ENCODE data around the gene ARHGAP29. TPM values are rescaled to one million over a fixed set of nuclear protein-coding genes. Genes with fewer than 3 reads are reported as not detected.
A peak's percentile ranks its signal among the peaks of the same experiment; 100 is the strongest.

ARHGAP29 gene
- total RNA-seq, 1 donor from 2014 or later, result 285 TPM

DNA sequence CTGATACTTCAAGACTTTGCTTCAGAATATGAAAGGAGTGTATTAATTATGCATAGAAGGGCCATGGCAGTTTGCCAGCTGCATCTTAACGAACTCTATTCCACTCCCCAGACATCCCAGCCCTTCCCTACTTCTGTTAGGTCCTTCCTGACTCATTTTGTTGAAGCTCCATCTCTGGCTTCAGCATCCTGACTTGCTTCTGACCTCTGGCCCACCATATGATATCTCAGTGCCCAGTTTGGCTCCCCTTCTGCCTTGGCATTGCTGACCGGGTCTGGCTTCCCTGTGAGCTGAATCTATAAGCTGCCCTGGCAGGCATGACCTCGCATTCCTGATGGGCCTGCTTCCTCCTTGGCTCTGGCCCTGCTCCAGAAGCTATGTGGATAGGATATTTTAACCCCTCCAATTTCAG, 27.6 kb upstream of the ARHGAP29 start:
- no peak for DNase-seq (ENCODE audit: low read depth)

DNA sequence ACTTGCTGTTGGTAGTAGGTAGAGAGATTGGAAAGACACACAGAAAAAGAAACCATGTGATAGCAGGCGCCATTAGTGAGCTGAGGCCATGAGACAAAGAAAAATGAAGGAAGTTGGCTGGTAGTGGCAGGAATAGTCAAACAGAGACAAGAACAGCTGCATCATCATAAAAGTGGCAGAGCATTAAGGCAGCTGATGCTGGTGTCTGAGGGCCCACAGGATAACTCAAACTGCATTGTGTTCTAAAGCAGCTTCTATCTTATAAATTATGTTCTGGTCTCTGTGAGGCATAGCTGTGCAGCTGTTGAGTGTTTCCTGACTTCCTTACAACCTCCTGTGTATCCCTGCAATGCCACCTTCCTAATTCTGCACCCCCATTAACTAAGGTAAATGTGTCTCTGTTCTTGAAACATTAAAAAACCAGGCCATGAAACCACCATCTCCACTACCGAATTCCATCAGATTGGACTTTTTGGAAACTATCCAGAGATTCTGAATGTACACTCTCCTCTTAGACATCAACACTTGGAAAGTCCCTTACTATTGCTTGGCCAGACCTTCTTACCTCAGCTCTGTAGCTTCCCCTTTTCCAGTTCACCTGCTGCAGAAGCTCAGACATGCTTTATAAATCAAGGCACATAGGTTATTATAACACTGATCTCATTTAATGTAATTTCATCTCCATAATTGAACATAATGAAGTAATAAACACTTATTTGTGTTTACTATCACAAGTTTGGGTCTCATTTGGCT, 23.4 kb upstream of the ARHGAP29 start:
- DNase-seq (ENCODE audit: low read depth), result no peak

GRCh38 chr1:94259635-94260289, 22.4 kb upstream of the ARHGAP29 start:
- DNase-seq (ENCODE audit: low read depth), result no peak

DNA sequence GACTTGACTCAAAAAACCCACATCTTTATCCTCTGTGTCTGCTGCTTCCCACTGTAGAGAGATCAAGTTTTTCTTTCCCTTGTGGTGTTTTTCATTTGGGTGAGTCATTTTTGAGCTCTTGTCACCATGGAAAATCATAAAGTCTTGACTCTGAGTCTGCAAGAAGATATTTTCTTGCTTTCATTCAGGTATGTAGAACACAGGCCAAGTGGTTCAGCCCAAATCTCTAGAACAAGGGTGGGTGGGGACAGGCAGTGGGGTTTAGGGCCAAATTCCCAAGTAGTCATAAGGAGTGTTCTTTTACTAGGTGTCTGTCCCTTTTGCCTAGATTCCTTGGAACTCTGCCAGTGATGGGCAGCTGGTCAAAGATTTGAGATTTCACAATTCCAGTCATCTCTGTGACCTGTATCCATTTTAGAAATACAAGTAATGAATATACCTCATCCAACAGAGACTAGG, 21.5 kb upstream of the ARHGAP29 start:
- peak; percentile 97 for DNase-seq (ENCODE audit: low read depth)

GRCh38 chr1:94257444-94257843, 20.1 kb upstream of the ARHGAP29 start:
- peak; percentile 80 for DNase-seq (ENCODE audit: low read depth)

DNA sequence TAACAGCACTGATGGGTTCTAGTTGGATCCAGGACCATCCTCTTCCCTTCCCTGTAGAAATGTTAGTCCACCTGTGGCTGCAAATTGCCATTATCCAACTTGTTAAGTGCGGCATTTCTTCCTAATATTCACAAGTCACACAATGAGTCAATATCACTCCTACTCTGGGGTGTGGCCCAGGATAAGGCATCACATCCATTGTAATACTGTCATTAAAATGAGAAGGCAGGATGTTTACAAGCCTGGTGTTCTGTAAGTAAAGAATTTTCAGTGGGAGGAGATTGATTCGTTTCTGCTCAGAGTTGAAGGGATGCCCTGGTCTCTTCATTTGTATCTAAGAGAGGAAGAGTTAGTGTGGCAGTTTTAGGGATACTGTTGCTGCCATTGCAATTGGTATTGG, 18.1 kb upstream of the ARHGAP29 start:
- peak; percentile 61 for DNase-seq (ENCODE audit: low read depth)

GRCh38 chr1:94254073-94254810, 16.9 kb upstream of the ARHGAP29 start:
- DNase-seq (ENCODE audit: low read depth), result peak; percentile 62

GRCh38 chr1:94253456-94254017, 16.2 kb upstream of the ARHGAP29 start:
- DNase-seq (ENCODE audit: low read depth), result no peak

DNA sequence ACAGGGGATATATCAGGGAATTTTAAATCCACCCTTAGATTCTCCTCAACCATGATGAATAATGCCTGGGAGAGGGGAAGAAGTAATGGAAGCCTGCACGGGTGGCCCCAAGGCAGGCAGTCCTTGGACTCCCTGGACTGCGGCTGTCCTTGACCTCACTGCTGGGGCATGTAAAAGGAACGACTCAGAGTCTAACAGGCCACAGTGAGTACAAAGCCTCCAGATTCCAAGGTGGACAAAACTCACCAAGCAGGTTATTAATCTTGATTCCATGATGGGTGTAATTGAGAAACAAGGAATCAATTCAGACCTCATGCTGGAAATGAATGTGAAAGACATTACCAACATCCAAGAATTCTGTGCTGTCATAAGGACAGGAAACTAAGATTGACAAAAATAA, 13.0 kb upstream of the ARHGAP29 start:
- no peak for DNase-seq (ENCODE audit: low read depth)

- peak; percentile 65 for DNase-seq (ENCODE audit: low read depth)
Measured at GRCh38 chr1:94248956-94249688, 11.7 kb upstream of the ARHGAP29 start.

GRCh38 chr1:94247138-94248094, 10.0 kb upstream of the ARHGAP29 start:
- no peak for DNase-seq (ENCODE audit: low read depth)

GRCh38 chr1:94246692-94247137, 9.3 kb upstream of the ARHGAP29 start:
- DNase-seq (ENCODE audit: low read depth), result no peak

DNA sequence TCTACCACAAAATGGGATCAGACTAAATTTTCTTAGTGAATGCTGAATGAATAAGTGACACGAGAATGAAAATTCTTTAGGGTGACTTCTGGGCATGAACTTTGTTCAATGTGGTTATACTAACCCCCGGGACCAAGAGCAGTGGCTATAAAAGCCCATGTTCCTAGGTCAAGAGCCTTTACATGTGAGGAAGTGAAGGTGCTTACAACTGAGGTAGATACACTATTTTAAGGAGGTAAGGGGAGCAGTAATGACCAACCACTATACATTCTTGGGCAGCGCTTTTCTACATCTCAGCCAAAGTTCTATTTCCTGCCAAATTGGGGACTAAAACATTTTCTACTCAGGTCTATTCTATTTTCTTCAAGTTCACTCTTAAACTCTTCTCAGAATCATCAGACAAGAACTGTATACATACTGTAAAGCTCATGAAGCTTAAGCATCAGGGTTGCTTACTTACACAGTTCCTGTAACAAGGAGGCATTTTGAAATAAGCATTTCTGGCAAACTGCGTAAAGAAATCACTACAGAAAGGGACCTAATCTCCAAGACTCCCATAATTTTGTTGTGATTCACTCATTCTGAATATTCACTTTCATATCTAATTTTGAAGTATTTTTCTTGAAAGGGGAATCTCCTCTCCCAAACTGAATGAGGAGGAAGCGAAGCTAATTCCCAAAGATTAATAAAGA, 8.5 kb upstream of the ARHGAP29 start:
- DNase-seq (ENCODE audit: low read depth), result no peak

GRCh38 chr1:94244816-94245215, 7.4 kb upstream of the ARHGAP29 start:
- no peak for DNase-seq (ENCODE audit: low read depth)

GRCh38 chr1:94243665-94244064, 6.3 kb upstream of the ARHGAP29 start:
- DNase-seq (ENCODE audit: low read depth), result no peak

- DNase-seq (ENCODE audit: low read depth), result no peak
Measured at GRCh38 chr1:94240822-94241221, 3.4 kb upstream of the ARHGAP29 start.

- DNase-seq (ENCODE audit: low read depth), result no peak
Measured at GRCh38 chr1:94239796-94240195, 2.4 kb upstream of the ARHGAP29 start.

- no peak for DNase-seq (ENCODE audit: low read depth)
Measured at GRCh38 chr1:94239051-94239450, 1.7 kb upstream of the ARHGAP29 start.

- DNase-seq (ENCODE audit: low read depth), result no peak
Measured at GRCh38 chr1:94236630-94237290, 624 bp downstream of the ARHGAP29 start.
